SK-N-SH (cell line): ENCODE results near the gene APBB2. TPM values are rescaled to one million over a fixed set of nuclear protein-coding genes. Genes with fewer than 3 reads are reported as not detected.

ENCODE experiments used
- CTCF ChIA-PET: fragments of 300-600, 350-600 bp; formaldehyde crosslinking; extraction: SDS; loops from one replicate; lab custom pipeline; 2021; lab: Yijun Ruan, JAX
- POLR2A ChIA-PET: fragments of 350-600 bp; sonication (Branson Sonifier 250); formaldehyde crosslinking; extraction: SDS; loops from one replicate; lab custom pipeline; 2020; ENCODE audit warnings: antibody characterized with exemption, inconsistent platforms; lab: Yijun Ruan, JAX
- DNase-seq: peaks from one replicate; pipeline ENCODE4 v3.0.0; 2012
- H2AFZ ChIP-seq: fragments of 200-600 bp; sonication (generic); 2 replicates; pipeline ENCODE4 v1.8.1; 2016; ENCODE audit warnings: antibody characterized with exemption, mild to moderate bottlenecking, low read depth
- H3F3A ChIP-seq: fragments of 200-600 bp; sonication (generic); replicated peaks from 2 replicates; pipeline ENCODE3; 2016; ENCODE audit warnings: antibody characterized with exemption, mild to moderate bottlenecking; ENCODE audit not compliant: insufficient read depth
- H3K27ac ChIP-seq, 2 experiments: fragments of 200-500 bp in 1 of 2; fragments of 200-600 bp in 1 of 2; sonication (Bioruptor generic) in 1 of 2; sonication (generic), shearing (Covaris generic) in 1 of 2; 2 replicates each; pipeline versions ENCODE4 v1.5.1 to v1.6.1; 2014 to 2016; ENCODE audit warnings: low read depth in 2 of 2, inconsistent platforms in 1 of 2, low read length in 1 of 2, mild to moderate bottlenecking in 1 of 2, mixed read lengths in 1 of 2
- H3K27me3 ChIP-seq: fragments of 200-600 bp; sonication (generic), shearing (Covaris generic); 2 replicates; pipeline ENCODE4 v1.6.1; 2016; ENCODE audit warnings: mixed run types; ENCODE audit not compliant: insufficient read depth
- H3K36me3 ChIP-seq, 2 experiments: fragments of 200-500 bp in 1 of 2; fragments of 200-600 bp in 1 of 2; sonication (Bioruptor generic) in 1 of 2; sonication (generic) in 1 of 2; replicated peaks in 1 of 2; 2 replicates each; pipeline versions ENCODE3 to v1.5.1; 2014 to 2016; ENCODE audit warnings: low read length in 1 of 2, mild to moderate bottlenecking in 1 of 2; ENCODE audit not compliant: insufficient read depth in 2 of 2, control insufficient read depth in 1 of 2
- H3K4me1 ChIP-seq, 2 experiments: fragments of 200-500 bp in 1 of 2; fragments of 200-600 bp in 1 of 2; sonication (Bioruptor generic) in 1 of 2; sonication (generic), shearing (Covaris generic) in 1 of 2; 2 replicates each; pipeline versions ENCODE4 v1.5.1 to v1.6.1; 2014 to 2016; ENCODE audit warnings: low read depth in 1 of 2, low read length in 1 of 2, mixed run types in 1 of 2; ENCODE audit not compliant: insufficient read depth in 2 of 2, control insufficient read depth in 1 of 2
- H3K4me2 ChIP-seq: fragments of 200-600 bp; sonication (generic), shearing (Covaris generic); 2 replicates; pipeline ENCODE4 v1.6.1; 2017; ENCODE audit warnings: mixed run types
- H3K4me3 ChIP-seq, 2 experiments: fragments of 200-500 bp in 1 of 2; fragments of 200-600 bp in 1 of 2; sonication (Bioruptor generic) in 1 of 2; sonication (generic), shearing (Covaris generic) in 1 of 2; 2 replicates each; pipeline versions ENCODE4 v1.5.1 to v1.8.1; 2014 to 2016; ENCODE audit warnings: low read depth in 2 of 2, inconsistent platforms in 1 of 2, low read length in 1 of 2, mild to moderate bottlenecking in 1 of 2, mixed read lengths in 1 of 2, moderate library complexity in 1 of 2
- H3K79me2 ChIP-seq: fragments of 200-600 bp; sonication (generic); 2 replicates; pipeline ENCODE4 v1.8.1; 2017; ENCODE audit warnings: mild to moderate bottlenecking; ENCODE audit not compliant: insufficient read depth
- H3K9ac ChIP-seq: fragments of 200-600 bp; sonication (generic); 2 replicates; pipeline ENCODE4 v1.6.1; 2017; ENCODE audit warnings: mixed run types
- H3K9me2 ChIP-seq: fragments of 200-600 bp; sonication (generic); 2 replicates; pipeline ENCODE4 v1.6.1; 2017; ENCODE audit warnings: mixed run types
- H3K9me3 ChIP-seq: fragments of 200-600 bp; sonication (generic); 2 replicates; pipeline ENCODE4 v1.6.1; 2017; ENCODE audit warnings: mixed run types, mild to moderate bottlenecking, moderate library complexity
- H4K20me1 ChIP-seq: fragments of 200-600 bp; sonication (generic); 2 replicates; pipeline ENCODE4 v1.6.1; 2017; ENCODE audit warnings: mild to moderate bottlenecking, mixed run types; ENCODE audit not compliant: insufficient read depth
- CHD2 ChIP-seq: fragments of 150-350 bp; IDR thresholded peaks from 2 replicates; pipeline ENCODE4 v1.6.1; 2018; ENCODE audit warnings: low read length; ENCODE audit not compliant: partially characterized antibody
- ELF1 ChIP-seq: IDR thresholded peaks from 2 replicates; pipeline ENCODE4 v1.4.0; 2012
- FOXJ3 ChIP-seq: sonication (generic); formaldehyde crosslinking; IDR thresholded peaks from 2 replicates; pipeline ENCODE4 v1.5.1; 2020; ENCODE audit warnings: mild to moderate bottlenecking, missing genetic modification reagents
- MAX ChIP-seq: IDR thresholded peaks from 2 replicates; pipeline ENCODE4 v1.4.0; 2012; ENCODE audit warnings: low read depth
- MEF2A ChIP-seq: IDR thresholded peaks from 2 replicates; pipeline ENCODE4 v1.4.0; 2012; ENCODE audit warnings: low read depth, borderline replicate concordance
- NFIC ChIP-seq: IDR thresholded peaks from 2 replicates; pipeline ENCODE4 v1.4.0; 2012; ENCODE audit warnings: borderline replicate concordance
- NRF1 ChIP-seq: IDR thresholded peaks from 2 replicates; pipeline ENCODE4 v1.6.1; 2012; ENCODE audit warnings: low read depth, mild to moderate bottlenecking, low read length
- POLR2AphosphoS5 ChIP-seq: IDR thresholded peaks from 2 replicates; pipeline ENCODE4 v1.6.1; 2012; ENCODE audit warnings: low read depth, low read length
- RCOR1 ChIP-seq: fragments of 150-350 bp; IDR thresholded peaks from 2 replicates; pipeline ENCODE4 v1.6.1; 2017; ENCODE audit warnings: antibody characterized with exemption, low read length
- RXRA ChIP-seq: IDR thresholded peaks from 2 replicates; pipeline ENCODE4 v1.4.0; 2012; ENCODE audit warnings: low read depth, mild to moderate bottlenecking, borderline replicate concordance
- TCF12 ChIP-seq: IDR thresholded peaks from 2 replicates; pipeline ENCODE4 v1.4.0; 2012
- TEAD4 ChIP-seq: IDR thresholded peaks from 2 replicates; pipeline ENCODE4 v1.4.0; 2012; ENCODE audit warnings: mild to moderate bottlenecking, borderline replicate concordance; ENCODE audit not compliant: insufficient read depth
- USF2 ChIP-seq: fragments of 150-350 bp; IDR thresholded peaks from 2 replicates; pipeline ENCODE4 v1.6.1; 2017; ENCODE audit warnings: antibody characterized with exemption, low read length, low read depth, borderline replicate concordance
- YY1 ChIP-seq: IDR thresholded peaks from 2 replicates; pipeline ENCODE4 v1.4.0; 2012; ENCODE audit warnings: low read depth, mild to moderate bottlenecking
- WGBS: methylation state at CpG from one replicate; pipeline ENCODE4 v1.1.6; 2017; ENCODE audit warnings: low lambda C conversion rate; 5-methylcytosine and 5-hydroxymethylcytosine counted together
- polyA plus RNA-seq, 3 experiments: library from polyadenylated mRNA; depleted of rRNA; stranded (reverse); fragments of >200 nt; gene quantifications; 2 replicates each; pipeline ENCODE4 v1.2.3, GENCODE V29; 2012
- TF ChIP-seq, protein P1 (sequence below): fragments of 200-600 bp; sonication (generic); IDR thresholded peaks from 2 replicates; pipeline ENCODE4 v1.6.1; 2017; ENCODE audit warnings: antibody characterized with exemption, mild to moderate bottlenecking, moderate library complexity
- TF ChIP-seq, protein P2 (sequence below): IDR thresholded peaks from 2 replicates; pipeline ENCODE4; 2012

Gene APBB2
- polyA plus RNA-seq, 1 of the 3 experiments (the other 2 are of a cell fraction), result 49.8 TPM

DNA sequence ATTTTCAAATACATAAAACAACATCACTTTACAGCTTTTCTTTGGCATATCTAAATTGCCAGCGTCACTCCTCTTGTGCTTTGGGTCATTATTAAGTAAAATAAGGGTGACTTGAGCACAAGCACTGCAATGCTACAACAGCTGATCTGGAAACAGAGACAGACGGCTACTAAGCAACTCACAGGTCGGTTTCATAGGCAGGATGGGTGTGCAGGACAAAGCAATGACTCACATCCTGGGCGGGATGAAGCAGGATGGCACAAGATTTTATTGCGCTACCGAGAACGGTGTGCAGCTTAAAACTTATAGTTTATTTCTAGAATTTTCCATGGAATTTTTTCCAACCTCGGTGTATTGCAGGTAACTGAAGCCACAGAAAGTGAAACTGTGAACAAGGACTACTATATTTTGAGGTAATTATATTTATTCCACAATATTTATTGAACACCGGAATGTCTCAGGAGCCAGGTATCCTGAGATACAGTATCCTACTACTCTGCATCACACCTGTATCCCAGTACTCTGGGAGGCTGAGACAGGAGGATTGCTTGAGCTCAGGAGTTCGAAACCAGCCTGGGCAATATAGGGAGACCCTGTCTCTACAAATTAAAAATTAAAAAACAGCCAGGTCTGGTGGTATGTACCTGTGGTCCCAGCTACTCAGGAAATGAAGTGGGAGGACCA lies 215.5 kb downstream of the APBB2 start:
- H4K20me1 ChIP-seq, result no peaks in the 10 kb centered on the region
- H3K27ac ChIP-seq, result no peak overlapping the region
- H3K4me3 ChIP-seq, result no peak overlapping the region
- CTCF ChIA-PET, result interaction anchor here (1.5 to 1.9 kb wide), 4 partner anchors 18 to 215 kb away, joined by 4 to 6 read pairs (median 5); partner anchors contain the start of gene APBB2
- H3K4me2 ChIP-seq, result no peak overlapping the region; the same call in 1 of the 2 replicates
- 85% methylated on average over 10 of the region's 10 CpGs for WGBS
- H3K9me3 ChIP-seq, result no peaks in the 10 kb centered on the region
- H3K79me2 ChIP-seq, result peaks cover 85% of the 10 kb centered on the region
- POLR2A ChIA-PET, result no interaction called here
- no peak overlapping the region for H2AFZ ChIP-seq
- TF ChIP-seq NFIC, result no peak
- TF ChIP-seq POLR2AphosphoS5, result no peak
- TF ChIP-seq, protein P1, sequence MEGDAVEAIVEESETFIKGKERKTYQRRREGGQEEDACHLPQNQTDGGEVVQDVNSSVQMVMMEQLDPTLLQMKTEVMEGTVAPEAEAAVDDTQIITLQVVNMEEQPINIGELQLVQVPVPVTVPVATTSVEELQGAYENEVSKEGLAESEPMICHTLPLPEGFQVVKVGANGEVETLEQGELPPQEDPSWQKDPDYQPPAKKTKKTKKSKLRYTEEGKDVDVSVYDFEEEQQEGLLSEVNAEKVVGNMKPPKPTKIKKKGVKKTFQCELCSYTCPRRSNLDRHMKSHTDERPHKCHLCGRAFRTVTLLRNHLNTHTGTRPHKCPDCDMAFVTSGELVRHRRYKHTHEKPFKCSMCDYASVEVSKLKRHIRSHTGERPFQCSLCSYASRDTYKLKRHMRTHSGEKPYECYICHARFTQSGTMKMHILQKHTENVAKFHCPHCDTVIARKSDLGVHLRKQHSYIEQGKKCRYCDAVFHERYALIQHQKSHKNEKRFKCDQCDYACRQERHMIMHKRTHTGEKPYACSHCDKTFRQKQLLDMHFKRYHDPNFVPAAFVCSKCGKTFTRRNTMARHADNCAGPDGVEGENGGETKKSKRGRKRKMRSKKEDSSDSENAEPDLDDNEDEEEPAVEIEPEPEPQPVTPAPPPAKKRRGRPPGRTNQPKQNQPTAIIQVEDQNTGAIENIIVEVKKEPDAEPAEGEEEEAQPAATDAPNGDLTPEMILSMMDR, result no peak
- no peak for TF ChIP-seq MAX
- no peak for TF ChIP-seq RCOR1
- TF ChIP-seq, all 33 proteins: peak for 0
- Histone ChIP-seq H3K9ac (no peak overlapping the region), H3F3A (peaks cover 29% of the 10 kb centered on the region), H3K9me2 (no peaks in the 10 kb centered on the region), H3K27me3 (no peaks in the 10 kb centered on the region), H3K4me1 (peaks cover 2% of the 10 kb centered on the region in 2 experiments; a peak in 2 of 4 replicates), H3K36me3 (no peaks in the 10 kb centered on the region)
- no peak for DNase-seq

DNA sequence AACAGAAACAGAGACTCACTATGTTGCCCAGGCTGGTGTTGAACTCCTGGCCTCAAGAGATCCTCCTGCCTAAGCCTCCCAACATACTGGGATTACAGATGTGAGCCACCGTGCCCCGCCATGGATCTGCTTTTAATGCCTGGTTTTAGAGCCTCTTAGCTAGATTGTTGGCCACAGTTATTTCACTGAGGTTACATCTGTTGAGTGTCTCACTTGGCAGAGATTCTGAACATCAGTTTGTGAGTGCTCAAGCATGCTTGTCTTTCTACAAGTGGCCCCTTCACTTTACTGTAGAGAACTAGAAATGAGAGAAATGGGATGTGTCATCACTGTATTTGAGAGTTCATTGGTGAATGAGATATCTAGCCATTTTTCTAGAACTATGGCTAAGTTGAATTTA lies 218.5 kb downstream of the APBB2 start:
- CTCF ChIA-PET, result interaction anchor here (1.3 kb wide), 1 partner anchor 19 kb away, joined by 3 read pairs; no protein-coding TSS in a partner anchor
- POLR2A ChIA-PET, result no interaction called here
- WGBS, result 96% methylated on average over 2 of the region's 2 CpGs
- Histone ChIP-seq H3K4me3 (no peak overlapping the region), H3K4me2 (no peak overlapping the region), H3K79me2 (peaks cover 84% of the 10 kb centered on the region), H3K27ac (peak overlapping the region in 1 of 2 experiments; percentile 92; a peak in 2 of 4 replicates), H3F3A (peaks cover 41% of the 10 kb centered on the region), H3K27me3 (no peaks in the 10 kb centered on the region), H3K9me3 (no peaks in the 10 kb centered on the region), H3K9me2 (no peaks in the 10 kb centered on the region), H3K9ac (no peak overlapping the region), H2AFZ (no peak overlapping the region), H3K36me3 (no peaks in the 10 kb centered on the region), H3K4me1 (peaks cover 2 to 22% of the 10 kb centered on the region in 2 experiments; a peak in 3 of 4 replicates), H4K20me1 (no peaks in the 10 kb centered on the region)
- TF ChIP-seq CHD2, result no peak
- TF ChIP-seq YY1, result no peak
- no peak for TF ChIP-seq NRF1
- 0 out of 2 replicates have a peak, but pooled peaks have one; percentile 16 for TF ChIP-seq MAX
- no peak for TF ChIP-seq FOXJ3 (CRISPR knock-in tag)
- no peak for TF ChIP-seq USF2
- TF ChIP-seq TEAD4, result no peak
- TF ChIP-seq RCOR1, result no peak
- TF ChIP-seq, protein P2, sequence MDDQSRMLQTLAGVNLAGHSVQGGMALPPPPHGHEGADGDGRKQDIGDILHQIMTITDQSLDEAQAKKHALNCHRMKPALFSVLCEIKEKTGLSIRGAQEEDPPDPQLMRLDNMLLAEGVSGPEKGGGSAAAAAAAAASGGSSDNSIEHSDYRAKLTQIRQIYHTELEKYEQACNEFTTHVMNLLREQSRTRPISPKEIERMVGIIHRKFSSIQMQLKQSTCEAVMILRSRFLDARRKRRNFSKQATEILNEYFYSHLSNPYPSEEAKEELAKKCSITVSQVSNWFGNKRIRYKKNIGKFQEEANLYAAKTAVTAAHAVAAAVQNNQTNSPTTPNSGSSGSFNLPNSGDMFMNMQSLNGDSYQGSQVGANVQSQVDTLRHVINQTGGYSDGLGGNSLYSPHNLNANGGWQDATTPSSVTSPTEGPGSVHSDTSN, result peak; percentile 10; the same call in 1 of the 2 replicates
- TF ChIP-seq ELF1, result no peak
- peak; percentile 56; the same call in 1 of the 2 replicates for TF ChIP-seq TCF12
- TF ChIP-seq MEF2A, result no peak
- TF ChIP-seq RXRA, result no peak
- TF ChIP-seq NFIC, result peak; percentile 24; the same call in 1 of the 2 replicates
- no peak for DNase-seq
